HEK293T (cell line): ENCODE data around the gene YES1.

ENCODE experiments used
- CTCF ChIA-PET: fragments of 350-600 bp; formaldehyde crosslinking; extraction: SDS; loops from one replicate; lab custom pipeline; 2021; ENCODE audit warnings: antibody characterized with exemption, inconsistent platforms; lab: Yijun Ruan, JAX
- POLR2A ChIA-PET: fragments of 350-600 bp; formaldehyde crosslinking; extraction: SDS; loops from one replicate; lab custom pipeline; 2020; ENCODE audit warnings: antibody characterized with exemption, inconsistent platforms; lab: Yijun Ruan, JAX
- DNase-seq: peaks from one replicate; pipeline ENCODE4 v3.0.0; 2012; ENCODE audit warnings: mixed read lengths; ENCODE audit errors: extremely low spot score
- ARNT ChIP-seq: fragments of 450-650 bp; IDR thresholded peaks from 2 replicates; pipeline ENCODE4 v1.6.1; 2017; ENCODE audit warnings: mild to moderate bottlenecking
- BHLHE40 ChIP-seq: fragments of 450-650 bp; IDR thresholded peaks from 2 replicates; pipeline ENCODE4 v1.6.1; 2016; ENCODE audit warnings: mild to moderate bottlenecking, moderate library complexity, borderline replicate concordance
- CTBP1 ChIP-seq: fragments of 450-650 bp; IDR thresholded peaks from 2 replicates; pipeline ENCODE4 v1.6.1; 2016; ENCODE audit warnings: borderline replicate concordance
- ELF4 ChIP-seq: fragments of 450-650 bp; IDR thresholded peaks from 2 replicates; pipeline ENCODE4 v1.6.1; 2017; ENCODE audit warnings: antibody characterized with exemption
- FOXA1 ChIP-seq: fragments of 450-650 bp; IDR thresholded peaks from 2 replicates; pipeline ENCODE4 v1.6.1; 2016; ENCODE audit warnings: mild to moderate bottlenecking
- FOXK2 ChIP-seq: fragments of 450-650 bp; IDR thresholded peaks from 2 replicates; pipeline ENCODE4 v1.6.1; 2016; ENCODE audit warnings: mild to moderate bottlenecking
- FOXM1 ChIP-seq: fragments of 450-650 bp; IDR thresholded peaks from 2 replicates; pipeline ENCODE4 v1.6.1; 2017; ENCODE audit warnings: mild to moderate bottlenecking, borderline replicate concordance
- HDGF ChIP-seq: fragments of 450-650 bp; IDR thresholded peaks from 2 replicates; pipeline ENCODE4 v1.6.1; 2017; ENCODE audit warnings: antibody characterized with exemption, borderline replicate concordance
- L3MBTL2 ChIP-seq: fragments of 450-650 bp; conservative IDR thresholded peaks from 2 replicates; pipeline ENCODE4 v1.6.1; 2016; ENCODE audit warnings: mild to moderate bottlenecking
- LEF1 ChIP-seq: fragments of 450-650 bp; IDR thresholded peaks from 2 replicates; pipeline ENCODE4 v1.6.1; 2017; ENCODE audit warnings: mild to moderate bottlenecking, borderline replicate concordance
- NFRKB ChIP-seq: fragments of 450-650 bp; IDR thresholded peaks from 2 replicates; pipeline ENCODE4 v1.6.1; 2016; ENCODE audit warnings: mild to moderate bottlenecking, moderate library complexity
- SP1 ChIP-seq: fragments of 450-650 bp; IDR thresholded peaks from 2 replicates; pipeline ENCODE4 v1.6.1; 2017
- SUZ12 ChIP-seq: fragments of 450-650 bp; IDR thresholded peaks from 2 replicates; pipeline ENCODE4 v1.6.1; 2016; ENCODE audit warnings: mild to moderate bottlenecking
- TARDBP ChIP-seq: fragments of 450-650 bp; IDR thresholded peaks from 2 replicates; pipeline ENCODE4 v1.6.1; 2016
- ZNF384 ChIP-seq: fragments of 450-650 bp; IDR thresholded peaks from 2 replicates; pipeline ENCODE4 v1.6.1; 2016
- TF ChIP-seq, protein P1 (sequence below): fragments of 450-650 bp; IDR thresholded peaks from 2 replicates; pipeline ENCODE4 v1.6.1; 2016

YES1 gene

GRCh38 chr18:679516-679915 lies 132.5 kb downstream of the YES1 start:
- DNase-seq: no peak
- ChIA-PET CTCF (interaction anchor here (1.1 kb wide), 1 partner anchor 151 kb away, joined by 6 read pairs; no protein-coding TSS in a partner anchor), POLR2A (no interaction called here)
- TF ChIP-seq ZNF384 (no peak), HDGF (no peak), L3MBTL2 (no peak), BHLHE40 (no peak), ELF4 (no peak)
- TF ChIP-seq, protein P1, sequence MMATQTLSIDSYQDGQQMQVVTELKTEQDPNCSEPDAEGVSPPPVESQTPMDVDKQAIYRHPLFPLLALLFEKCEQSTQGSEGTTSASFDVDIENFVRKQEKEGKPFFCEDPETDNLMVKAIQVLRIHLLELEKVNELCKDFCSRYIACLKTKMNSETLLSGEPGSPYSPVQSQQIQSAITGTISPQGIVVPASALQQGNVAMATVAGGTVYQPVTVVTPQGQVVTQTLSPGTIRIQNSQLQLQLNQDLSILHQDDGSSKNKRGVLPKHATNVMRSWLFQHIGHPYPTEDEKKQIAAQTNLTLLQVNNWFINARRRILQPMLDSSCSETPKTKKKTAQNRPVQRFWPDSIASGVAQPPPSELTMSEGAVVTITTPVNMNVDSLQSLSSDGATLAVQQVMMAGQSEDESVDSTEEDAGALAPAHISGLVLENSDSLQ: no peak

- TF ChIP-seq SP1 (no peak), FOXK2 (no peak), HDGF (no peak), L3MBTL2 (no peak), TARDBP (no peak), SUZ12 (no peak), ELF4 (no peak), ARNT (no peak), ZNF384 (no peak), LEF1 (no peak), BHLHE40 (no peak), CTBP1 (no peak), NFRKB (no peak)
- TF ChIP-seq, protein P1: no peak
- POLR2A ChIA-PET: no interaction called here
- no peak for DNase-seq
- CTCF ChIA-PET: interaction anchor here (0.6 to 1.1 kb wide), 2 partner anchors 11 to 152 kb away, joined by 3 to 6 read pairs; no protein-coding TSS in a partner anchor
Observed at GRCh38 chr18:678482-679182, 133.4 kb downstream of the YES1 start.

DNA sequence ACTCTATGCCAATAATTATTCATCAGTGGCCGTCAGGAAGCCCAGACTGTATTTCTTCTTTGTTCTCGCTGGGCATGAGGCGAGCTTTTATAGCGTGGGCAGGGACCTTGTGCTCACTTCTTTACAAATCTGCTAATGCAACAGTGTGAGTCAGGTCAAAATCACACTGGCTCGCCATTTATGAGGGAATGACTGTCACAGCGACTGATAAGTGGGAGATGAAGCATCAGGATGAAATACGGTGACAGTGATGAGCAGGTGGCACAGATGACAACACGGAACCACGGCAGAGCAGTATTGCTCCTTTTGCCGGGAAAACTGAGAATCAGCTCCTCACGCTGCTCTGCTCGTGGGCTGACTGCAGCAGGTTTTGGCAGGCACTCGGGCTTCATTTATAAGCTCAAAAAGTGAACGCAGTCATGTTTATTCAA lies 134.1 kb downstream of the YES1 start:
- CTCF ChIA-PET: interaction anchor here (0.6 kb wide), 1 partner anchor 10 kb away, joined by 3 read pairs; no protein-coding TSS in a partner anchor

GRCh38 chr18:677145-677544 lies 134.9 kb downstream of the YES1 start:
- CTCF ChIA-PET: no interaction called here

More for the DNA sequence above, 134.1 kb downstream of the YES1 start:
- DNase-seq: no peak
- POLR2A ChIA-PET: no interaction called here
- no peak for TF ChIP-seq SP1
- TF ChIP-seq TARDBP: no peak

DNA sequence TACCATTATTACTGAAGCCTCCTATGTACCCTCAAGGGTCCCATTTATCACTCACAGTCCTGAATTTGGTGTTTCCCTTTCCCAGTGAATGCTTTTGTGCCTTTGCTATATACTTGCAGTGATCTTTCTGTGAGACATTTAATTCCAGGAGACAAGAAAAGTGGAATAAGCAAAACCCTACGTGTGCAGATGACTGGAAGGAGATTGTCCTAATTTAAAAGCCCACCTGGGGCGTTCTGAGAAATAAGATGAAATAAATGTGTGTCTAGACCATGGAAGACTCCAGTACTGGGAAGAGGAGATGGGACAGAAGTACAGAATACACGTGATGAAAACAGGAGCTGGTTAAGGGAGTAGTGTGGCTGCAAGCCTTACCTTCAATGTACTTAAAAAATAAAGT lies 135.3 kb downstream of the YES1 start:
- POLR2A ChIA-PET: interaction anchor here (1.0 kb wide), 1 partner anchor 19 kb away, joined by 3 read pairs; the partner anchor contains the start of gene TYMS
- DNase-seq: no peak
- TF ChIP-seq FOXA1 (no peak), SUZ12 (no peak), NFRKB (no peak), ELF4 (no peak), SP1 (no peak), L3MBTL2 (no peak), HDGF (no peak), FOXK2 (no peak), CTBP1 (no peak), ARNT (no peak), FOXM1 (no peak), LEF1 (no peak), ZNF384 (no peak), BHLHE40 (no peak)
- TF ChIP-seq, protein P1: no peak
- CTCF ChIA-PET: no interaction called here

More at GRCh38 chr18:677145-677544, 134.9 kb downstream of the YES1 start:
- DNase-seq: no peak
- POLR2A ChIA-PET: no interaction called here
- TF ChIP-seq TARDBP (no peak), BHLHE40 (no peak), ARNT (no peak), CTBP1 (no peak), ELF4 (no peak), L3MBTL2 (no peak), NFRKB (no peak), SUZ12 (no peak), ZNF384 (no peak), LEF1 (no peak), SP1 (no peak), FOXA1 (no peak), HDGF (no peak), FOXK2 (no peak)
- TF ChIP-seq, protein P1: no peak

DNA sequence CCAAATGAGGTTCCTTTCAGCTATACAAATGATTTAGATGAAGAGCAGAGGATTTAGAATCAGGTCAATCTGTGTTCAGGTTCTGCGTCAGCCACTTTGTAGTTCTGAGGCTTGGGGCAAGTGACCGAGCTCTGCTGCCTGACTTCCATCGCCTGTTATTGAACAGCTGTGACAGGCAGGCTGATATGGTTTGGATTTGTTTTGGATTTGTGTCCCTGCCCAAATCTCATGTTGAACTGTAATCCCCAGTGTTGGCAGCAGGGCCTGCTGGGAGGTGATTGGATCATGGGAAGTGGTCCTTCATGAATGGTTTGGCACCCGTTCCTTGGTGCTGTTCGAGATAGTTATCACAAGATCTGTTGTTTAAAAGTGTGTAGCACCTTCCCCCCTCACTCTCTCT lies 136.0 kb downstream of the YES1 start:
- no peak for DNase-seq
- TF ChIP-seq BHLHE40 (no peak), SP1 (no peak), TARDBP (no peak), ELF4 (no peak), FOXA1 (no peak), CTBP1 (no peak), L3MBTL2 (no peak), ZNF384 (no peak), LEF1 (no peak)
- ChIA-PET CTCF (no interaction called here), POLR2A (interaction anchor here (1.0 kb wide), 1 partner anchor 18 kb away, joined by 3 read pairs; the partner anchor contains the start of gene TYMS)
